Caco-2 (cell line): Measurements from ENCODE around the gene FAM43B. TPM values are rescaled to one million over a fixed set of nuclear protein-coding genes. Genes with fewer than 3 reads are reported as not detected.
A peak's percentile ranks its signal among the peaks of the same experiment; 100 is the strongest.

Experiments
- BruUV-seq: library from RNA; stranded (reverse); fragments of 400-500 nt; replicated peaks from 2 replicates; lab custom pipeline; 2021; lab: Mats Ljungman, UMichigan
- CTCF ChIA-PET: fragments of 300-600 bp; sonication (Branson Sonifier 250); formaldehyde crosslinking; loops from one replicate; lab custom pipeline; 2022; ENCODE audit warnings: antibody characterized with exemption; lab: Charles Lee
- POLR2A ChIA-PET: fragments of 300-600 bp; sonication (Branson Sonifier 250); formaldehyde crosslinking; loops from one replicate; lab custom pipeline; 2022; ENCODE audit warnings: antibody characterized with exemption; lab: Charles Lee
- DNase-seq, 2 experiments: peaks; one replicate each; pipeline versions ENCODE4 v3.0.0 to v3.0.0-alpha.2; 2020 to 2022
- H3K27me3 ChIP-seq: replicated peaks from 2 replicates; pipeline ENCODE4 v1.6.0; 2011; ENCODE audit warnings: low read length; ENCODE audit not compliant: control insufficient read depth, insufficient read depth
- H3K36me3 ChIP-seq: 2 replicates; pipeline ENCODE4 v1.5.1; 2011; ENCODE audit warnings: low read length; ENCODE audit not compliant: control insufficient read depth, insufficient read depth
- H3K4me1 ChIP-seq: fragments of 250-450 bp; sonication (Bioruptor Pico); 2 replicates; pipeline ENCODE4 v1.5.1; 2020; ENCODE audit warnings: mild to moderate bottlenecking
- H3K4me3 ChIP-seq: 2 replicates; pipeline ENCODE4 v1.5.1; 2011; ENCODE audit warnings: low read depth, mild to moderate bottlenecking, control low read depth, low read length
- H3K9me3 ChIP-seq: fragments of 250-450 bp; sonication (Bioruptor Pico); 2 replicates; pipeline ENCODE4 v1.5.1; 2020; ENCODE audit warnings: mild to moderate bottlenecking, moderate library complexity
- H3K27ac Mint-ChIP-seq: one replicate; pipeline ENCODE4 v1.8.0; 2022; ENCODE audit warnings: mixed read lengths; ENCODE audit not compliant: unreplicated experiment
- H3K27me3 Mint-ChIP-seq: one replicate; pipeline ENCODE4 v1.8.0; 2022; ENCODE audit warnings: mixed read lengths; ENCODE audit not compliant: insufficient read depth, unreplicated experiment
- H3K36me3 Mint-ChIP-seq: one replicate; pipeline ENCODE4 v1.8.0; 2022; ENCODE audit warnings: mild to moderate bottlenecking, mixed read lengths; ENCODE audit not compliant: insufficient read depth, unreplicated experiment
- H3K4me1 Mint-ChIP-seq: one replicate; pipeline ENCODE4 v1.8.0; 2022; ENCODE audit warnings: low read depth, mixed read lengths; ENCODE audit not compliant: unreplicated experiment
- H3K4me3 Mint-ChIP-seq: one replicate; pipeline ENCODE4 v1.8.0; 2022; ENCODE audit warnings: mild to moderate bottlenecking, moderate library complexity, mixed read lengths; ENCODE audit not compliant: unreplicated experiment
- H3K9me3 Mint-ChIP-seq: one replicate; pipeline ENCODE4 v1.8.0; 2022; ENCODE audit warnings: mixed read lengths; ENCODE audit not compliant: unreplicated experiment
- CTCF ChIP-seq, 2 experiments: fragments of 200-600 bp in 1 of 2; IDR thresholded peaks; 1 replicate in 1 of 2; 2 replicates in 1 of 2; pipeline versions ENCODE4 v1.5.1 to v1.8.0; 2011 to 2022; ENCODE audit warnings: antibody characterized with exemption in 1 of 2, control low read depth in 1 of 2, inconsistent platforms in 1 of 2, low read depth in 1 of 2, low read length in 1 of 2, mild to moderate bottlenecking in 1 of 2, moderate library complexity in 1 of 2; ENCODE audit not compliant: insufficient read depth in 1 of 2, severe bottlenecking in 1 of 2, unreplicated experiment in 1 of 2
- intact Hi-C: fragments of 100-400 bp; cut with micrococcal nuclease; formaldehyde crosslinking; loops from one replicate; pipeline ENCODE4 v1.10.0; 2022; ENCODE audit not compliant: unreplicated experiment
- total RNA-seq: library from RNA; stranded (reverse); gene quantifications from 2 replicates; pipeline ENCODE4 v1.2.3, GENCODE V29; 2022

FAM43B gene
- total RNA-seq, 1 experiment from 2014 or later = 3.6 TPM

DNA sequence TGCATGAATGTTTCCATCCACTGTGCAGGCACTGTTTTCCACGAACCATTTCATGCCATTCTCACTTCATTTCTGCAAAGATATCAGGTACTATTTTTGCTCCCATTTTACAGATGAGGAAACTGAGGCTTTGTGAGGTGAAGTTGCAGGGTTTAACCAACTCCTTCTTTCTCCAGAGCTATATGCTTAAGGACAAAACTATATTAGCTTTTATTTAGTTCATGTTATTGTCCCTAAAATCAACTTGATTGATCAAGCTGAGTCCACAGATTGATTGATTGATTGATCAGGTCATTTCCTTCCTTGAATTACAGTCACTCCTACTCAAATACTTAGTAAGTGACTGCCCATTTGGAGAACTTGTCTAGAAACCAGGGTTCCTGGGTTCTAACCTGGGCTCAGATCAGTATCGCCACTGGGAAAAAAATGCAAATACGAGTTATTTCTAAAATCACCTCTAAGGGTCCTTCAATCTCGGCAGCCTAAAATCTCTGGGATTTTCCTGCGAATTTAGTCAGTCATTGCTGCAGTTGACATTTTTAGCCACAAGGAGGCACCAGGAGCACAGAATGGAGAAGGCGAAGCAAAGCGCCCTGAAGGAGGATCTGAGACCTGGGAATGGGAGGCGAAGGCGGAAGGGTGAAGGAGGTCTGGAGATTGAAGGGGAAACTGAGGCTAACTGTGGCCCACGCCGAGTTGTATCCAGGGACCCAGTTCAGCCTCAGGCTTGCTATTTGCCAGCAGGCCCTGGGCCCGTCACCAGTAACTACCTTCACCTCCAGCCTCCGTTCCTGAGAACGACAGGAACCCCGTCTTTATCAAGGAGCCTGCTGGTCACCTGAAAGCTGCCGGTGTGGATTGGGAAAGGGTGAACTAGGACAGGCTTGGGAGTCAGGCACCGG, 30.2 kb upstream of the FAM43B start:
- CTCF ChIA-PET = interaction anchor here (0.9 to 1.4 kb wide), 2 partner anchors 112 to 145 kb away, joined by 3 read pairs; no protein-coding TSS in a partner anchor
- no peaks in the 10 kb centered on the region for H3K27me3 ChIP-seq
- TF ChIP-seq CTCF (IDR thresholded peaks at IDR 0.05; ENCODE audit: insufficient read depth in 1 of 2, low read depth in 1 of 2, low read length in 1 of 2, severe bottlenecking in 1 of 2, unreplicated experiment in 1 of 2) = peak; percentile 80 to 82
- no peak overlapping the region for H3K4me3 ChIP-seq
- H3K4me1 ChIP-seq = no peaks in the 10 kb centered on the region
- H3K36me3 Mint-ChIP-seq = no peaks in the 10 kb centered on the region
- no peaks in the 10 kb centered on the region for H3K36me3 ChIP-seq
- no peak overlapping the region for H3K27ac Mint-ChIP-seq
- no peaks in the 10 kb centered on the region for H3K4me1 Mint-ChIP-seq
- POLR2A ChIA-PET = no interaction called here
- H3K27me3 Mint-ChIP-seq = no peaks in the 10 kb centered on the region
- H3K9me3 ChIP-seq = no peaks in the 10 kb centered on the region
- BruUV-seq = no TSS peak
- H3K4me3 Mint-ChIP-seq = no peak overlapping the region
- H3K9me3 Mint-ChIP-seq = no peaks in the 10 kb centered on the region
- intact Hi-C loops = loop anchor here (1.0 kb wide), 2 partner anchors 112 to 118 kb away; no protein-coding TSS in a partner anchor
- peak; percentile 74 to 84 for DNase-seq

DNA sequence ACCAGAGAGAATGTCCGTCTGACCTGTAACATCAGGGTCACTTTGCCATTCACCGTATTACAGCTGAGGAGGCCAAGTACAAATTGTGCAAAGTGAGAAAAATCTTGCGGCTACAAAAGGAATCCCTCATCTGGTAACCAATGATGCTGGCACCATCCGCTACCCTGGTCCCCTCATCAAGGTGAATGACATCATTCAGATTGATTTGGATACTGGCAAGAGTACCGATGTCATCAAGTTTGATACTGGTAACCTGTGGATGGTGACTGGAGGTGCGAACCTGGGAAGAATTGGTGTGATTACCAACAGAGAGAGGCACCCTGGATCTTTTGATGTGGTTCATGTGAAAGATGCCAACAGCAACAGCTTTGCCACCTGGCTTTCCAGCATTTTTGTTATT, 26.1 kb upstream of the FAM43B start:
- Histone ChIP-seq H3K27me3 (no peaks in the 10 kb centered on the region), H3K36me3 (no peaks in the 10 kb centered on the region), H3K9me3 (no peaks in the 10 kb centered on the region), H3K4me1 (no peaks in the 10 kb centered on the region), H3K4me3 (no peak overlapping the region)
- Mint-ChIP-seq H3K9me3 (no peaks in the 10 kb centered on the region), H3K27ac (no peak overlapping the region), H3K27me3 (no peaks in the 10 kb centered on the region), H3K36me3 (no peaks in the 10 kb centered on the region), H3K4me3 (no peak overlapping the region), H3K4me1 (no peaks in the 10 kb centered on the region)
- DNase-seq = no peak
- BruUV-seq = no TSS peak
- intact Hi-C loops = no loop called here
- no peak for TF ChIP-seq CTCF (IDR thresholded peaks at IDR 0.05; ENCODE audit: insufficient read depth in 1 of 2, low read depth in 1 of 2, low read length in 1 of 2, severe bottlenecking in 1 of 2, unreplicated experiment in 1 of 2)
- ChIA-PET CTCF (no interaction called here), POLR2A (no interaction called here)

DNA sequence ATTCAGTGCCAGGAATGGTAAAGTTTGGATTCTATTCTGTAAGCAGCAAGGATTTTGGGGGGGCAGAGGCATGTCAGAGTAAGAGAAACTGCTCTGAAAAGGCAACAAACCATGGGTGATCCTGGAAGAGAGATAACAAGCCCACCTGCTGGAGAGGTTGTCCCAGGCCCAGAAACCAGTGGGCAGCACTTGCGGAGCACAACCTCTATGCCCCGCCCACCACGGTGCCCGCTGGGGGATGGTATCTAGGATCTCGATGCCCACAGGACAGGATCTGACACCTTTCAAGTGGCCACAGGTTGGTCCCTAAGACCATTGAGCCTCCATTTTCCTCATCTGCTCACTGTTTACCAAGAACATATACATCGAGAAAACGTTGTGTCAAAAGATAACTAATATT, 24.2 kb upstream of the FAM43B start:
- H3K27ac Mint-ChIP-seq = no peak overlapping the region
- DNase-seq = no peak
- intact Hi-C loops = no loop called here
- H3K4me1 Mint-ChIP-seq = peaks cover 3% of the 10 kb centered on the region
- no TSS peak for BruUV-seq
- H3K27me3 Mint-ChIP-seq = no peaks in the 10 kb centered on the region
- TF ChIP-seq CTCF (IDR thresholded peaks at IDR 0.05; ENCODE audit: insufficient read depth in 1 of 2, low read depth in 1 of 2, low read length in 1 of 2, severe bottlenecking in 1 of 2, unreplicated experiment in 1 of 2) = no peak
- H3K36me3 Mint-ChIP-seq = no peaks in the 10 kb centered on the region
- Histone ChIP-seq H3K27me3 (no peaks in the 10 kb centered on the region), H3K4me1 (peaks cover 3% of the 10 kb centered on the region; the same call in 1 of the 2 replicates), H3K36me3 (no peaks in the 10 kb centered on the region), H3K9me3 (no peaks in the 10 kb centered on the region), H3K4me3 (no peak overlapping the region)
- no peaks in the 10 kb centered on the region for H3K9me3 Mint-ChIP-seq
- POLR2A ChIA-PET = no interaction called here
- CTCF ChIA-PET = no interaction called here
- no peak overlapping the region for H3K4me3 Mint-ChIP-seq
